ENCODE data around the gene GAB3.

DNA sequence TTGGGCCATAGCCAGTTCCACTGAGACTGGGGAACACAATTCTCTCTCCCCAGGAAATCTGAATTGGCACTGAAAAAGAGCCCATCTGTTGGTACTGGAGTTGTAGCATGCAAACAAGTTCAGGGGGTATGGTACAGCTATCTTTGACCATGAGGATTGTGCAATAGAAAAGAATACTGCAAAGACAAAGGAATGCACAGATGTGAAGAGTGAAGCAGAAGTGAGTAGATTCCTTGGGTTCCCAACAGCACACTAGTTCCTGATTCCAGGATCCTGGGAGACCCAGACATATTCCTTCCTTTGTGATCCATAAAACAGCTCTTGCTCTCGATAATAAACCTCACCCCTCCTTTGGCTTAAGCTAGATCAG, 54.2 kb downstream of the GAB3 start:
- TF ChIP-seq, protein P1, sequence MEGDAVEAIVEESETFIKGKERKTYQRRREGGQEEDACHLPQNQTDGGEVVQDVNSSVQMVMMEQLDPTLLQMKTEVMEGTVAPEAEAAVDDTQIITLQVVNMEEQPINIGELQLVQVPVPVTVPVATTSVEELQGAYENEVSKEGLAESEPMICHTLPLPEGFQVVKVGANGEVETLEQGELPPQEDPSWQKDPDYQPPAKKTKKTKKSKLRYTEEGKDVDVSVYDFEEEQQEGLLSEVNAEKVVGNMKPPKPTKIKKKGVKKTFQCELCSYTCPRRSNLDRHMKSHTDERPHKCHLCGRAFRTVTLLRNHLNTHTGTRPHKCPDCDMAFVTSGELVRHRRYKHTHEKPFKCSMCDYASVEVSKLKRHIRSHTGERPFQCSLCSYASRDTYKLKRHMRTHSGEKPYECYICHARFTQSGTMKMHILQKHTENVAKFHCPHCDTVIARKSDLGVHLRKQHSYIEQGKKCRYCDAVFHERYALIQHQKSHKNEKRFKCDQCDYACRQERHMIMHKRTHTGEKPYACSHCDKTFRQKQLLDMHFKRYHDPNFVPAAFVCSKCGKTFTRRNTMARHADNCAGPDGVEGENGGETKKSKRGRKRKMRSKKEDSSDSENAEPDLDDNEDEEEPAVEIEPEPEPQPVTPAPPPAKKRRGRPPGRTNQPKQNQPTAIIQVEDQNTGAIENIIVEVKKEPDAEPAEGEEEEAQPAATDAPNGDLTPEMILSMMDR (IDR thresholded peaks at IDR 0.05) = no peak
- TF ChIP-seq ZFX (IDR thresholded peaks at IDR 0.05; ENCODE audit: borderline replicate concordance) = no peak

Data from 22Rv1 (cell line).